Prostate gland (tissue), 2 donors: ENCODE data around the gene KCNN4. TPM values are rescaled to one million over a fixed set of nuclear protein-coding genes. Genes with fewer than 3 reads are reported as not detected.

Source experiments
- DNase-seq: peaks from one replicate; pipeline ENCODE4 v3.0.0-alpha.2; 2019; ENCODE audit warnings: low spot score
- H3K27ac ChIP-seq, 2 donors: fragments of 200-600 bp; sonication (generic); 2 replicates each; pipeline ENCODE4 v1.5.1; 2017 to 2019
- H3K27me3 ChIP-seq: fragments of 200-600 bp; sonication (generic); replicated peaks from 2 replicates; pipeline ENCODE4 v1.5.1; 2019; ENCODE audit not compliant: insufficient read depth
- H3K36me3 ChIP-seq, 2 donors: fragments of 200-600 bp; sonication (generic); 1 replicate in 1 of 2; 2 replicates in 1 of 2; pipeline versions ENCODE4 v1.5.1 to v1.8.1; 2017 to 2019
- H3K4me1 ChIP-seq: fragments of 200-600 bp; sonication (generic); replicated peaks from 2 replicates; pipeline ENCODE4 v1.5.1; 2019
- H3K4me3 ChIP-seq, 2 donors: fragments of 200-600 bp; sonication (generic); 2 replicates each; pipeline ENCODE4 v1.5.1; 2017 to 2019
- H3K9me3 ChIP-seq: fragments of 200-600 bp; sonication (generic); 2 replicates; pipeline ENCODE4 v1.5.1; 2017
- CTCF ChIP-seq, 4 experiments: fragments of 200-600 bp in 2 of 4; fragments of 450-650 bp in 2 of 4; sonication (generic) in 2 of 4; IDR thresholded peaks; 1 replicate in 3 of 4; 2 replicates in 1 of 4; pipeline ENCODE4 v1.5.1; 2016 to 2019; ENCODE audit warnings: antibody characterized with exemption in 4 of 4, mild to moderate bottlenecking in 2 of 4, moderate library complexity in 2 of 4
- POLR2A ChIP-seq: fragments of 450-650 bp; IDR thresholded peaks from one replicate; pipeline ENCODE4 v1.6.1; 2016; ENCODE audit warnings: antibody characterized with exemption, mild to moderate bottlenecking
- POLR2AphosphoS5 ChIP-seq: sonication (generic); formaldehyde crosslinking; IDR thresholded peaks from one replicate; pipeline ENCODE4 v1.6.1; 2017; ENCODE audit warnings: antibody characterized with exemption
- WGBS: methylation state at CpG from one replicate; pipeline ENCODE4 v1.1.5; 2018; 5-methylcytosine and 5-hydroxymethylcytosine counted together
- intact Hi-C: fragments of 100-400 bp; cut with DNase I; formaldehyde crosslinking; loops from one replicate; pipeline ENCODE4 v1.14.2; 2022
- total RNA-seq, 2 donors: library from RNA; depleted of rRNA; stranded (reverse); fragments of >200 nt; gene quantifications; one replicate each; pipeline ENCODE4 v1.1.0, GENCODE V29; 2016

KCNN4 gene
- total RNA-seq, 2 donors from 2014 or later, result 65.1 to 86.1 TPM

- H3K36me3 ChIP-seq, result no peaks in the 10 kb centered on the region
- no peak overlapping the region for H3K4me3 ChIP-seq
- intact Hi-C loops, result loop anchor here (2.0 kb wide), 1 partner anchor 39 kb away; no protein-coding TSS in a partner anchor
- H3K27ac ChIP-seq, result no peak overlapping the region
- H3K9me3 ChIP-seq, result no peaks in the 10 kb centered on the region
- 95% methylated on average over 8 of the region's 8 CpGs for WGBS
- no peaks in the 10 kb centered on the region for H3K4me1 ChIP-seq
- no peak for TF ChIP-seq CTCF (IDR thresholded peaks at IDR 0.05)
- TF ChIP-seq POLR2A, result no peak
- TF ChIP-seq POLR2AphosphoS5, result no peak
- no peak for DNase-seq
- H3K27me3 ChIP-seq, result no peaks in the 10 kb centered on the region
These were observed 2.9 kb upstream of the KCNN4 start for GRCh38 chr19:43783636-43784035.

- Histone ChIP-seq H3K9me3 (no peaks in the 10 kb centered on the region), H3K27ac (no peak overlapping the region), H3K4me1 (peaks cover 3% of the 10 kb centered on the region), H3K27me3 (no peaks in the 10 kb centered on the region), H3K4me3 (no peak overlapping the region), H3K36me3 (no peaks in the 10 kb centered on the region)
- 38% methylated on average over 24 of the region's 24 CpGs for WGBS
- TF ChIP-seq CTCF (IDR thresholded peaks at IDR 0.05), result no peak
- TF ChIP-seq POLR2A, result no peak
- TF ChIP-seq POLR2AphosphoS5, result no peak
- DNase-seq, result no peak
- intact Hi-C loops, result no loop called here
These were observed 2.0 kb upstream of the KCNN4 start for GRCh38 chr19:43782689-43783231.

GRCh38 chr19:43782311-43782660, 1.5 kb upstream of the KCNN4 start:
- 58% methylated on average over 8 of the region's 8 CpGs for WGBS
- H3K27ac ChIP-seq, result no peak overlapping the region
- no peak for DNase-seq
- no peak overlapping the region for H3K4me3 ChIP-seq
- H3K27me3 ChIP-seq, result no peaks in the 10 kb centered on the region
- H3K9me3 ChIP-seq, result no peaks in the 10 kb centered on the region
- TF ChIP-seq POLR2A (no peak), POLR2AphosphoS5 (no peak), CTCF (IDR thresholded peaks at IDR 0.05) (no peak)
- intact Hi-C loops, result no loop called here
- no peaks in the 10 kb centered on the region for H3K36me3 ChIP-seq
- H3K4me1 ChIP-seq, result peaks cover 3% of the 10 kb centered on the region

GRCh38 chr19:43781630-43782310, 997 bp upstream of the KCNN4 start:
- peaks cover 3% of the 10 kb centered on the region for H3K4me1 ChIP-seq
- H3K27me3 ChIP-seq, result no peaks in the 10 kb centered on the region
- no peaks in the 10 kb centered on the region for H3K9me3 ChIP-seq
- 91% methylated on average over 14 of the region's 14 CpGs for WGBS
- H3K27ac ChIP-seq, result no peak overlapping the region
- no peak for DNase-seq
- intact Hi-C loops, result no loop called here
- H3K4me3 ChIP-seq, result no peak overlapping the region
- TF ChIP-seq CTCF (IDR thresholded peaks at IDR 0.05), result no peak
- TF ChIP-seq POLR2AphosphoS5, result no peak
- TF ChIP-seq POLR2A, result no peak
- no peaks in the 10 kb centered on the region for H3K36me3 ChIP-seq

- TF ChIP-seq POLR2A (peak; percentile 16), CTCF (IDR thresholded peaks at IDR 0.05) (peak in 2 of 4 experiments; percentile 46 to 49), POLR2AphosphoS5 (no peak)
- Histone ChIP-seq H3K27ac (peak overlapping the region; percentile 75 to 82), H3K27me3 (no peaks in the 10 kb centered on the region), H3K4me1 (peaks cover 3% of the 10 kb centered on the region), H3K9me3 (no peaks in the 10 kb centered on the region), H3K4me3 (peak overlapping the region; percentile 34), H3K36me3 (no peaks in the 10 kb centered on the region)
- 18% methylated on average over 3 of the region's 3 CpGs for WGBS
- DNase-seq, result no peak
- intact Hi-C loops, result no loop called here
These were observed 953 bp downstream of the KCNN4 start for GRCh38 chr19:43779820-43780219.
